ENCODE results near the gene CEP152. TPM values are rescaled to one million over a fixed set of nuclear protein-coding genes. Genes with fewer than 3 reads are reported as not detected.

The CEP152 gene
- total and polyA plus RNA-seq, 2 of the 13 experiments (the other 11 are each of a cell fraction or from before 2014, with no cell fraction given), result 1.3 to 14.7 TPM

GRCh38 chr15:48719668-48720067, 91.2 kb downstream of the CEP152 start (continued):
- TF ChIP-seq ZBTB40 (IDR thresholded peaks at IDR 0.05), result no peak
- TF ChIP-seq ZBTB40 (CRISPR knock-in tag; IDR thresholded peaks at IDR 0.05), result no peak
- no peak for TF ChIP-seq NR0B2 (CRISPR knock-in tag; IDR thresholded peaks at IDR 0.05)
- no peak for TF ChIP-seq ZNF691 (CRISPR knock-in tag; IDR thresholded peaks at IDR 0.05; ENCODE audit: borderline replicate concordance, low read depth)
- TF ChIP-seq TOPORS (CRISPR knock-in tag; IDR thresholded peaks at IDR 0.05), result no peak
- no peak for TF ChIP-seq SPEN (CRISPR knock-in tag; IDR thresholded peaks at IDR 0.05; ENCODE audit: low read depth)
- no peak for TF ChIP-seq MYPOP (CRISPR knock-in tag; IDR thresholded peaks at IDR 0.05)
